Osteocyte (in vitro differentiated cells): Measurements from ENCODE around the gene IL1RL2. TPM values are rescaled to one million over a fixed set of nuclear protein-coding genes. Genes with fewer than 3 reads are reported as not detected.

Experiments used
- DNase-seq: peaks from one replicate; pipeline ENCODE4 v3.0.0; 2021; ENCODE audit warnings: mixed read lengths; ENCODE audit not compliant: unreplicated experiment; ENCODE audit errors: extremely low spot score
- H3K27ac Mint-ChIP-seq: one replicate; pipeline ENCODE4 v1.8.0; 2021; ENCODE audit warnings: mild to moderate bottlenecking, mixed read lengths; ENCODE audit not compliant: unreplicated experiment
- H3K27me3 Mint-ChIP-seq: one replicate; pipeline ENCODE4 v1.8.0; 2021; ENCODE audit warnings: mixed read lengths; ENCODE audit not compliant: unreplicated experiment
- H3K36me3 Mint-ChIP-seq: one replicate; pipeline ENCODE4 v1.8.0; 2021; ENCODE audit warnings: mixed read lengths; ENCODE audit not compliant: unreplicated experiment
- H3K4me1 Mint-ChIP-seq: one replicate; pipeline ENCODE4 v1.8.0; 2021; ENCODE audit warnings: mixed read lengths; ENCODE audit not compliant: unreplicated experiment
- H3K4me3 Mint-ChIP-seq: one replicate; pipeline ENCODE4 v1.8.0; 2021; ENCODE audit warnings: mild to moderate bottlenecking, moderate library complexity, mixed read lengths; ENCODE audit not compliant: unreplicated experiment
- H3K9me3 Mint-ChIP-seq: one replicate; pipeline ENCODE4 v1.8.0; 2021; ENCODE audit warnings: mixed read lengths; ENCODE audit not compliant: unreplicated experiment
- total RNA-seq: library from RNA; stranded (reverse); gene quantifications from 2 replicates; pipeline ENCODE4 v1.2.1, GENCODE V29; 2021
- TF ChIP-seq, protein P1 (sequence below): fragments of 200-600 bp; sonication (generic); IDR thresholded peaks from 2 replicates; pipeline ENCODE4 v1.5.0; 2021; ENCODE audit warnings: antibody characterized with exemption, mild to moderate bottlenecking, moderate library complexity

Gene IL1RL2
- total RNA-seq, 1 donor from 2014 or later = 0.21 TPM

DNA sequence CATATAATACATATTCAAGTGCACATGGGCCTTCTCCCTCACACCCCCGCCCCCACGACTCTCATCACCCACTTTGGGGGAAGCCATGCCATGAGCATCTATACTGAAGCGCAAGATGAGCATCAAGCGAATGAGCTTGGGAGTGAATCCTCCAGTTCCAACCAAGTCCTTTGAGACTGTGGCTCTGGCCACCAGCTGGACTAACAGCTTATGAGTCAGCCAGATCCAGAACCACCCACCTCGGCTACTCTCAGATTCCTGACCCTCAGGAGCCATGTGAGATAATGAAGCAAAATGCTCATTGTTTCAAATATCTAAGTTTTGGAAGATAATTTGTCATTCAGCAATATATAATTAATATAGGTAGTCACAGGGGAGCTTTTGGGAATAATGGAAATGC, 102.3 kb downstream of the IL1RL2 start:
- peaks cover 40% of the 10 kb centered on the region for H3K27me3 Mint-ChIP-seq
- H3K36me3 Mint-ChIP-seq = no peaks in the 10 kb centered on the region
- H3K4me3 Mint-ChIP-seq = no peak overlapping the region
- H3K9me3 Mint-ChIP-seq = no peaks in the 10 kb centered on the region
- H3K27ac Mint-ChIP-seq = no peak overlapping the region
- DNase-seq = no peak
- no peaks in the 10 kb centered on the region for H3K4me1 Mint-ChIP-seq
- TF ChIP-seq, protein P1, sequence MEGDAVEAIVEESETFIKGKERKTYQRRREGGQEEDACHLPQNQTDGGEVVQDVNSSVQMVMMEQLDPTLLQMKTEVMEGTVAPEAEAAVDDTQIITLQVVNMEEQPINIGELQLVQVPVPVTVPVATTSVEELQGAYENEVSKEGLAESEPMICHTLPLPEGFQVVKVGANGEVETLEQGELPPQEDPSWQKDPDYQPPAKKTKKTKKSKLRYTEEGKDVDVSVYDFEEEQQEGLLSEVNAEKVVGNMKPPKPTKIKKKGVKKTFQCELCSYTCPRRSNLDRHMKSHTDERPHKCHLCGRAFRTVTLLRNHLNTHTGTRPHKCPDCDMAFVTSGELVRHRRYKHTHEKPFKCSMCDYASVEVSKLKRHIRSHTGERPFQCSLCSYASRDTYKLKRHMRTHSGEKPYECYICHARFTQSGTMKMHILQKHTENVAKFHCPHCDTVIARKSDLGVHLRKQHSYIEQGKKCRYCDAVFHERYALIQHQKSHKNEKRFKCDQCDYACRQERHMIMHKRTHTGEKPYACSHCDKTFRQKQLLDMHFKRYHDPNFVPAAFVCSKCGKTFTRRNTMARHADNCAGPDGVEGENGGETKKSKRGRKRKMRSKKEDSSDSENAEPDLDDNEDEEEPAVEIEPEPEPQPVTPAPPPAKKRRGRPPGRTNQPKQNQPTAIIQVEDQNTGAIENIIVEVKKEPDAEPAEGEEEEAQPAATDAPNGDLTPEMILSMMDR = no peak

Other genes starting within 250 kb of the IL1RL2 start
- gene IL1R2, start 195.1 kb upstream of the IL1RL2 start, total RNA-seq = not detected in 2 replicates
- 56.3 and 59.8 TPM in 2 replicates for gene IL1R1, start 44.3 kb upstream of the IL1RL2 start, total RNA-seq
- not detected in 2 replicates for gene IL1RL1, start 124.5 kb downstream of the IL1RL2 start, total RNA-seq
- gene IL18R1, start 168.8 kb downstream of the IL1RL2 start, total RNA-seq = 0.26 and 0.38 TPM in 2 replicates
- not detected in 2 replicates for gene IL18RAP, start 236.1 kb downstream of the IL1RL2 start, total RNA-seq